ENCODE data around the gene MFRP. TPM values are rescaled to one million over a fixed set of nuclear protein-coding genes. Genes with fewer than 3 reads are reported as not detected.

Gene MFRP
- total RNA-seq, 1 experiment from 2014 or later = not detected

DNA sequence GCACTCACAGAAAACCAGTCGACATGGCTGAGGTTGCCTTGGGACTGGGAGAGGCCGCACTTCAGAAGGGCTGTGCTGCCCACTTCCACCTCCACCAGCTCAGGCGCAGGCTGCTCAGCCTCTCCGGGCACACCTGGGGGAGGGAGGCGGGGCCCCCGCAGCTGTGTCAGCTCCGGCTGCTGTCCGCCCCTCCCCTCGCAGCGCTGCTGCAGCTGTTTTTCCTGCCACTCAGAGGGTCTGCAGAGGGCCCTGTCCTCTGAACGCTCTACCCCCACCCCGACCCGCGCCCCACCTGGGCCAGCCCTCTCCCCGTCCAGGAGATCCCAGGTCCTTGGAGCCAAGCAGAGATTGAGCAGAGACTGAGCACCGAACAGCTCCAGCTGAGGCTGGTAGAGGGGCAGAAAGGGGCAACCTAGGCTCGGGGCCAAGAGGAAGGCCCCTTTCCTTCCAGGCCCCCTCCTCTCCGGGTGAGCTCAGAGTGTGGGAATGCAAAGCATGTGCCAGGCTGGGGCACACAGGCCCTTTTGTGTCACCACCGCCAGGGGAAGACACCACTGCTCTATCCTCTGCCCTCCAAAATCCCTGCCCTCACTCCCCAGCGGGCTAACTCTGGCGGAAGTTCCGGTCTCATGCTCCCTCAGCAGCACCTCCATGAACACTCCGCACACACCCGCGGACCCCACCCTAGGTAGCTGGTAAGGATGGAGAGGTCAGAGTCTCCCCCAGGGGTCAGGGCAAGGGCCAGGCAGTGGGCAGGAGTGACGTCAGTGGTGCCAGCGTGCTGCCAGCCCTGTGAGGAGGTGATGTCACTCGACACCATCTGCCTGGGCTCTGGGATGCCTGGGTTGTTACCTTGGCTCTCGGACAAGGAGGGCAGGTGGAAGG lies 31.1 kb downstream of the MFRP start:
- 0 out of 2 replicates have a peak, but pooled peaks have one; percentile 24 for TF ChIP-seq SP1 (CRISPR knock-in tag; conservative IDR thresholded peaks at IDR 0.05)
- 0 out of 2 replicates have a peak, but pooled peaks have one; percentile 28 for TF ChIP-seq SMAD3 (CRISPR knock-in tag; IDR thresholded peaks at IDR 0.05; ENCODE audit: borderline replicate concordance)
- no peak for TF ChIP-seq NR3C1 (CRISPR knock-in tag; conservative IDR thresholded peaks at IDR 0.05; ENCODE audit: low read depth)
- TF ChIP-seq, protein P1, sequence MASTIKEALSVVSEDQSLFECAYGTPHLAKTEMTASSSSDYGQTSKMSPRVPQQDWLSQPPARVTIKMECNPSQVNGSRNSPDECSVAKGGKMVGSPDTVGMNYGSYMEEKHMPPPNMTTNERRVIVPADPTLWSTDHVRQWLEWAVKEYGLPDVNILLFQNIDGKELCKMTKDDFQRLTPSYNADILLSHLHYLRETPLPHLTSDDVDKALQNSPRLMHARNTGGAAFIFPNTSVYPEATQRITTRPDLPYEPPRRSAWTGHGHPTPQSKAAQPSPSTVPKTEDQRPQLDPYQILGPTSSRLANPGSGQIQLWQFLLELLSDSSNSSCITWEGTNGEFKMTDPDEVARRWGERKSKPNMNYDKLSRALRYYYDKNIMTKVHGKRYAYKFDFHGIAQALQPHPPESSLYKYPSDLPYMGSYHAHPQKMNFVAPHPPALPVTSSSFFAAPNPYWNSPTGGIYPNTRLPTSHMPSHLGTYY (CRISPR knock-in tag; IDR thresholded peaks at IDR 0.05) = no peak
- TF ChIP-seq ZNF416 (CRISPR knock-in tag; IDR thresholded peaks at IDR 0.05) = no peak
- no peak for TF ChIP-seq TCF7 (CRISPR knock-in tag; IDR thresholded peaks at IDR 0.05; ENCODE audit: low read depth)
- TF ChIP-seq GABPB1 (CRISPR knock-in tag; IDR thresholded peaks at IDR 0.05) = no peak
- DNase-seq (ENCODE audit: low spot score) = peak; percentile 74
- CTCF ChIA-PET = interaction anchor here (0.5 to 13.7 kb wide), 15 partner anchors 9 to 259 kb away, joined by 3 to 387 read pairs (median 4); partner anchors contain the start of genes ABCG4, C1QTNF5, CBL and HYOU1
- peaks cover 7% of the 10 kb centered on the region for H3K36me3 Mint-ChIP-seq
- peaks cover 37% of the 10 kb centered on the region for H3K4me1 Mint-ChIP-seq
- H3K4me3 Mint-ChIP-seq = peak overlapping the region; percentile 69
- POLR2A ChIA-PET = interaction anchor here (0.9 to 4.7 kb wide), 6 partner anchors 8 to 571 kb away, joined by 3 to 35 read pairs (median 4); partner anchors contain the start of genes CBL and RNF26
- peaks cover 44% of the 10 kb centered on the region for H3K27me3 Mint-ChIP-seq (ENCODE audit: low read depth)
- no peak overlapping the region for H3K27ac Mint-ChIP-seq
- H3K9me3 Mint-ChIP-seq = no peaks in the 10 kb centered on the region
- peak; percentile 29 for ATAC-seq

DNA sequence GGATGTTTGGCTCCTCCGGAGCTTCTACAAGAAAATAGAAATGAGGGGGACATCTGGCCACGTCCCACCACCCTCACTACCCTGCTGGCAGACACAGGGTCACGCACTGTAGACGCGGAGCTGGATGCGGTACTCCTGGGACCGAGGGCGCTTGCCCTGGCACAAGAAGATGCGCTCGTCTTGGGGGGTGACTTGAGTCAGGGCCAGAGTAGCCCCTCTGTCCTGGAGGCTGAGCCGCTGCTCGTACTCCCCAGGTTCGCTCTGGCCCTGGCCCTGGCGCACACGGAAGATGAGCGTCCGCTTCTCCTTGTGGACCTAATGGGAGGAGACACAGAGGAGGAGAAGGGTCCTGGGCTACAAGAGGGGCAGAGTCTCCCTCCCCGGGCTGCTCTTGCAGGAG lies 31.8 kb downstream of the MFRP start:
- POLR2A ChIA-PET = interaction anchor here (1.2 to 4.7 kb wide), 4 partner anchors 8 to 24 kb away, joined by 3 to 35 read pairs (median 6); partner anchors contain the start of gene RNF26
- peaks cover 44% of the 10 kb centered on the region for H3K27me3 Mint-ChIP-seq (ENCODE audit: low read depth)
- peaks cover 33% of the 10 kb centered on the region for H3K4me1 Mint-ChIP-seq
- H3K36me3 Mint-ChIP-seq = peaks cover 9% of the 10 kb centered on the region
- H3K4me3 Mint-ChIP-seq = peak overlapping the region; percentile 69
- CTCF ChIA-PET = interaction anchor here (0.5 to 13.7 kb wide), 14 partner anchors 8 to 703 kb away, joined by 3 to 387 read pairs (median 4); partner anchors contain the start of genes ABCG4, C1QTNF5, CBL and RNF26
- H3K27ac Mint-ChIP-seq = no peak overlapping the region
- H3K9me3 Mint-ChIP-seq = no peaks in the 10 kb centered on the region
- DNase-seq (ENCODE audit: low spot score) (no peak), ATAC-seq (no peak)
- TF ChIP-seq RORB (CRISPR knock-in tag; IDR thresholded peaks at IDR 0.05) = no peak
- TF ChIP-seq, protein P2, sequence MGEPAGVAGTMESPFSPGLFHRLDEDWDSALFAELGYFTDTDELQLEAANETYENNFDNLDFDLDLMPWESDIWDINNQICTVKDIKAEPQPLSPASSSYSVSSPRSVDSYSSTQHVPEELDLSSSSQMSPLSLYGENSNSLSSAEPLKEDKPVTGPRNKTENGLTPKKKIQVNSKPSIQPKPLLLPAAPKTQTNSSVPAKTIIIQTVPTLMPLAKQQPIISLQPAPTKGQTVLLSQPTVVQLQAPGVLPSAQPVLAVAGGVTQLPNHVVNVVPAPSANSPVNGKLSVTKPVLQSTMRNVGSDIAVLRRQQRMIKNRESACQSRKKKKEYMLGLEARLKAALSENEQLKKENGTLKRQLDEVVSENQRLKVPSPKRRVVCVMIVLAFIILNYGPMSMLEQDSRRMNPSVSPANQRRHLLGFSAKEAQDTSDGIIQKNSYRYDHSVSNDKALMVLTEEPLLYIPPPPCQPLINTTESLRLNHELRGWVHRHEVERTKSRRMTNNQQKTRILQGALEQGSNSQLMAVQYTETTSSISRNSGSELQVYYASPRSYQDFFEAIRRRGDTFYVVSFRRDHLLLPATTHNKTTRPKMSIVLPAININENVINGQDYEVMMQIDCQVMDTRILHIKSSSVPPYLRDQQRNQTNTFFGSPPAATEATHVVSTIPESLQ (CRISPR knock-in tag; IDR thresholded peaks at IDR 0.05) = no peak
- TF ChIP-seq, protein P3, sequence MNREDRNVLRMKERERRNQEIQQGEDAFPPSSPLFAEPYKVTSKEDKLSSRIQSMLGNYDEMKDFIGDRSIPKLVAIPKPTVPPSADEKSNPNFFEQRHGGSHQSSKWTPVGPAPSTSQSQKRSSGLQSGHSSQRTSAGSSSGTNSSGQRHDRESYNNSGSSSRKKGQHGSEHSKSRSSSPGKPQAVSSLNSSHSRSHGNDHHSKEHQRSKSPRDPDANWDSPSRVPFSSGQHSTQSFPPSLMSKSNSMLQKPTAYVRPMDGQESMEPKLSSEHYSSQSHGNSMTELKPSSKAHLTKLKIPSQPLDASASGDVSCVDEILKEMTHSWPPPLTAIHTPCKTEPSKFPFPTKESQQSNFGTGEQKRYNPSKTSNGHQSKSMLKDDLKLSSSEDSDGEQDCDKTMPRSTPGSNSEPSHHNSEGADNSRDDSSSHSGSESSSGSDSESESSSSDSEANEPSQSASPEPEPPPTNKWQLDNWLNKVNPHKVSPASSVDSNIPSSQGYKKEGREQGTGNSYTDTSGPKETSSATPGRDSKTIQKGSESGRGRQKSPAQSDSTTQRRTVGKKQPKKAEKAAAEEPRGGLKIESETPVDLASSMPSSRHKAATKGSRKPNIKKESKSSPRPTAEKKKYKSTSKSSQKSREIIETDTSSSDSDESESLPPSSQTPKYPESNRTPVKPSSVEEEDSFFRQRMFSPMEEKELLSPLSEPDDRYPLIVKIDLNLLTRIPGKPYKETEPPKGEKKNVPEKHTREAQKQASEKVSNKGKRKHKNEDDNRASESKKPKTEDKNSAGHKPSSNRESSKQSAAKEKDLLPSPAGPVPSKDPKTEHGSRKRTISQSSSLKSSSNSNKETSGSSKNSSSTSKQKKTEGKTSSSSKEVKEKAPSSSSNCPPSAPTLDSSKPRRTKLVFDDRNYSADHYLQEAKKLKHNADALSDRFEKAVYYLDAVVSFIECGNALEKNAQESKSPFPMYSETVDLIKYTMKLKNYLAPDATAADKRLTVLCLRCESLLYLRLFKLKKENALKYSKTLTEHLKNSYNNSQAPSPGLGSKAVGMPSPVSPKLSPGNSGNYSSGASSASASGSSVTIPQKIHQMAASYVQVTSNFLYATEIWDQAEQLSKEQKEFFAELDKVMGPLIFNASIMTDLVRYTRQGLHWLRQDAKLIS (CRISPR knock-in tag; IDR thresholded peaks at IDR 0.05; ENCODE audit: borderline replicate concordance) = no peak
- TF ChIP-seq ZNF416 (CRISPR knock-in tag; IDR thresholded peaks at IDR 0.05) = 0 out of 2 replicates have a peak, but pooled peaks have one; percentile 40

DNA sequence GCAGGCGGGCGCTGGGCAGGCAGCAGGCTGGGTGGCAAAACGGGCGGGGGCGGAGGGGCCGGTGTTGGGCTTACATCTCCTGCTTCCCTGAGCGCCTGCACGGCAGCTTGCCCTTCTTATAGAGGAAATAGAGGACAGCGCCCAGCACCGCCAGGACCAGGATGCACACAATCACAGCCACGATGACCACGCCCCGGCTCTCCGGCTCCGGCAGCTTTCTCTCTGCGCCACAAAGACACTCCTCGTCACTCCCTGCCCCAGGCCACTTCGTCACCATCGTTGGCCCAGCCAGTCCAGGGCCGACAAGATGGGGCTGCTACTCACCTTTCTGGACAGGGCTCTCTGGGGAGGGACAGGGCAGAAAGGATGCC lies 35.8 kb downstream of the MFRP start:
- H3K4me1 Mint-ChIP-seq = peaks cover 23% of the 10 kb centered on the region
- peaks cover 15% of the 10 kb centered on the region for H3K27me3 Mint-ChIP-seq (ENCODE audit: low read depth)
- ChIA-PET CTCF (interaction anchor here (1.2 to 1.5 kb wide), 2 partner anchors 11 to 164 kb away, joined by 3 to 7 read pairs; no protein-coding TSS in a partner anchor), POLR2A (interaction anchor here (1.1 kb wide), 1 partner anchor 10 kb away, joined by 5 read pairs; no protein-coding TSS in a partner anchor)
- peaks cover 19% of the 10 kb centered on the region for H3K36me3 Mint-ChIP-seq
- DNase-seq (ENCODE audit: low spot score) = no peak
- no peak overlapping the region for H3K4me3 Mint-ChIP-seq
- H3K27ac Mint-ChIP-seq = no peak overlapping the region
- no peak for ATAC-seq
- no peaks in the 10 kb centered on the region for H3K9me3 Mint-ChIP-seq
- TF ChIP-seq RELA (CRISPR knock-in tag; IDR thresholded peaks at IDR 0.05; ENCODE audit: borderline replicate concordance) (no peak), TEAD4 (CRISPR knock-in tag; IDR thresholded peaks at IDR 0.05) (no peak), NFE2L1 (CRISPR knock-in tag; IDR thresholded peaks at IDR 0.05) (no peak), RORB (CRISPR knock-in tag; IDR thresholded peaks at IDR 0.05) (no peak), NR3C1 (CRISPR knock-in tag; conservative IDR thresholded peaks at IDR 0.05; ENCODE audit: low read depth) (no peak), TCF7 (CRISPR knock-in tag; IDR thresholded peaks at IDR 0.05; ENCODE audit: low read depth) (no peak)
- TF ChIP-seq, protein P4, sequence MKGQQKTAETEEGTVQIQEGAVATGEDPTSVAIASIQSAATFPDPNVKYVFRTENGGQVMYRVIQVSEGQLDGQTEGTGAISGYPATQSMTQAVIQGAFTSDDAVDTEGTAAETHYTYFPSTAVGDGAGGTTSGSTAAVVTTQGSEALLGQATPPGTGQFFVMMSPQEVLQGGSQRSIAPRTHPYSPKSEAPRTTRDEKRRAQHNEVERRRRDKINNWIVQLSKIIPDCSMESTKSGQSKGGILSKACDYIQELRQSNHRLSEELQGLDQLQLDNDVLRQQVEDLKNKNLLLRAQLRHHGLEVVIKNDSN (CRISPR knock-in tag; IDR thresholded peaks at IDR 0.05) = no peak
- TF ChIP-seq, protein P5, sequence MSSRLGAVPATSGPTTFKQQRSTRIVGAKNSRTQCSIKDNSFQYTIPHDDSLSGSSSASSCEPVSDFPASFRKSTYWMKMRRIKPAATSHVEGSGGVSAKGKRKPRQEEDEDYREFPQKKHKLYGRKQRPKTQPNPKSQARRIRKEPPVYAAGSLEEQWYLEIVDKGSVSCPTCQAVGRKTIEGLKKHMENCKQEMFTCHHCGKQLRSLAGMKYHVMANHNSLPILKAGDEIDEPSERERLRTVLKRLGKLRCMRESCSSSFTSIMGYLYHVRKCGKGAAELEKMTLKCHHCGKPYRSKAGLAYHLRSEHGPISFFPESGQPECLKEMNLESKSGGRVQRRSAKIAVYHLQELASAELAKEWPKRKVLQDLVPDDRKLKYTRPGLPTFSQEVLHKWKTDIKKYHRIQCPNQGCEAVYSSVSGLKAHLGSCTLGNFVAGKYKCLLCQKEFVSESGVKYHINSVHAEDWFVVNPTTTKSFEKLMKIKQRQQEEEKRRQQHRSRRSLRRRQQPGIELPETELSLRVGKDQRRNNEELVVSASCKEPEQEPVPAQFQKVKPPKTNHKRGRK (CRISPR knock-in tag; IDR thresholded peaks at IDR 0.05; ENCODE audit: borderline replicate concordance) = no peak
- TF ChIP-seq, protein P6, sequence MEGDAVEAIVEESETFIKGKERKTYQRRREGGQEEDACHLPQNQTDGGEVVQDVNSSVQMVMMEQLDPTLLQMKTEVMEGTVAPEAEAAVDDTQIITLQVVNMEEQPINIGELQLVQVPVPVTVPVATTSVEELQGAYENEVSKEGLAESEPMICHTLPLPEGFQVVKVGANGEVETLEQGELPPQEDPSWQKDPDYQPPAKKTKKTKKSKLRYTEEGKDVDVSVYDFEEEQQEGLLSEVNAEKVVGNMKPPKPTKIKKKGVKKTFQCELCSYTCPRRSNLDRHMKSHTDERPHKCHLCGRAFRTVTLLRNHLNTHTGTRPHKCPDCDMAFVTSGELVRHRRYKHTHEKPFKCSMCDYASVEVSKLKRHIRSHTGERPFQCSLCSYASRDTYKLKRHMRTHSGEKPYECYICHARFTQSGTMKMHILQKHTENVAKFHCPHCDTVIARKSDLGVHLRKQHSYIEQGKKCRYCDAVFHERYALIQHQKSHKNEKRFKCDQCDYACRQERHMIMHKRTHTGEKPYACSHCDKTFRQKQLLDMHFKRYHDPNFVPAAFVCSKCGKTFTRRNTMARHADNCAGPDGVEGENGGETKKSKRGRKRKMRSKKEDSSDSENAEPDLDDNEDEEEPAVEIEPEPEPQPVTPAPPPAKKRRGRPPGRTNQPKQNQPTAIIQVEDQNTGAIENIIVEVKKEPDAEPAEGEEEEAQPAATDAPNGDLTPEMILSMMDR (IDR thresholded peaks at IDR 0.05) = no peak
